H1 (cell line): ENCODE measurements around the gene GDPD3.

ENCODE experiments used
- CHD2 ChIP-seq: IDR thresholded peaks from 2 replicates; pipeline ENCODE4 v1.6.1; 2012; ENCODE audit warnings: low read length, improper control_type of control experiment
- EZH2 ChIP-seq: fragments of 200-600 bp; sonication (generic); IDR thresholded peaks from 2 replicates; pipeline ENCODE4 v1.7.1; 2012; ENCODE audit warnings: low read depth, mild to moderate bottlenecking, moderate library complexity, low read length, inconsistent platforms; ENCODE audit not compliant: severe bottlenecking
- POLR2AphosphoS5 ChIP-seq: IDR thresholded peaks from 2 replicates; pipeline ENCODE4 v1.6.1; 2011; ENCODE audit warnings: low read depth, low read length
- SP2 ChIP-seq: IDR thresholded peaks from 2 replicates; pipeline ENCODE4 v1.6.1; 2012; ENCODE audit warnings: mild to moderate bottlenecking, low read length, inconsistent platforms

GRCh38 chr16:30087181-30087898 lies 26.0 kb downstream of the GDPD3 start:
- TF ChIP-seq SP2 (no peak), EZH2 (no peak), CHD2 (no peak), POLR2AphosphoS5 (no peak)
